GM12878 (cell line): ENCODE measurements around the gene USH1C.

ENCODE experiments used
- POLR2A ChIP-seq: IDR thresholded peaks from 2 replicates; pipeline ENCODE4 v1.6.1; 2011; ENCODE audit warnings: low read depth, mild to moderate bottlenecking, low read length
- POLR2AphosphoS5 ChIP-seq: IDR thresholded peaks from 2 replicates; pipeline ENCODE4 v1.6.1; 2011; ENCODE audit warnings: mild to moderate bottlenecking, low read length, inconsistent platforms
- TF ChIP-seq, protein P1 (sequence below): IDR thresholded peaks from 2 replicates; pipeline ENCODE4 v1.6.1; 2011; ENCODE audit warnings: low read depth, low read length, improper control_type of control experiment, borderline replicate concordance
- TF ChIP-seq, protein P2 (sequence below): fragments of 450-650 bp; formaldehyde crosslinking; IDR thresholded peaks from 2 replicates; pipeline ENCODE4 v1.4.0; 2020; ENCODE audit warnings: mild to moderate bottlenecking, moderate library complexity

DNA sequence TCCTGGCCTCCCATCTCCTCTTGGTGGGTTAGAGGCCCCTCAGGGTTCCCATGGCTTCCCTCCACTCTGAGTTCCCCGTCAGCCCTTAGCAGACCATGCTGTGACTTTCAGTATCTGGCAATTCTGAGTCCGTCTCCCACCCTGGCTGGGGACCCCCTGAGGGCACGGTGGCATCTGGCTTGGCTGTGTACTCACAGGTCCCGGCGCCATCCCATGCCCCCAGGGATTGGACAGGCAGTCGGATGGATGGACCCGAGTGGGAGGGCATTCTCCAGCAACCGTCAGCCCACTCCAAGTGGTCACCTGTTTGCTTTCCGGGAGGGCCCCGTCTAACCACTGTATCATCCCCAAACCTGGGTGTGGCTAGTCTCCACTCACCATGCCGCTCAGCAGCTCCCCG lies 43.5 kb downstream of the USH1C start:
- TF ChIP-seq, protein P1, sequence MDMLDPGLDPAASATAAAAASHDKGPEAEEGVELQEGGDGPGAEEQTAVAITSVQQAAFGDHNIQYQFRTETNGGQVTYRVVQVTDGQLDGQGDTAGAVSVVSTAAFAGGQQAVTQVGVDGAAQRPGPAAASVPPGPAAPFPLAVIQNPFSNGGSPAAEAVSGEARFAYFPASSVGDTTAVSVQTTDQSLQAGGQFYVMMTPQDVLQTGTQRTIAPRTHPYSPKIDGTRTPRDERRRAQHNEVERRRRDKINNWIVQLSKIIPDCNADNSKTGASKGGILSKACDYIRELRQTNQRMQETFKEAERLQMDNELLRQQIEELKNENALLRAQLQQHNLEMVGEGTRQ: no peak
- TF ChIP-seq, protein P2, sequence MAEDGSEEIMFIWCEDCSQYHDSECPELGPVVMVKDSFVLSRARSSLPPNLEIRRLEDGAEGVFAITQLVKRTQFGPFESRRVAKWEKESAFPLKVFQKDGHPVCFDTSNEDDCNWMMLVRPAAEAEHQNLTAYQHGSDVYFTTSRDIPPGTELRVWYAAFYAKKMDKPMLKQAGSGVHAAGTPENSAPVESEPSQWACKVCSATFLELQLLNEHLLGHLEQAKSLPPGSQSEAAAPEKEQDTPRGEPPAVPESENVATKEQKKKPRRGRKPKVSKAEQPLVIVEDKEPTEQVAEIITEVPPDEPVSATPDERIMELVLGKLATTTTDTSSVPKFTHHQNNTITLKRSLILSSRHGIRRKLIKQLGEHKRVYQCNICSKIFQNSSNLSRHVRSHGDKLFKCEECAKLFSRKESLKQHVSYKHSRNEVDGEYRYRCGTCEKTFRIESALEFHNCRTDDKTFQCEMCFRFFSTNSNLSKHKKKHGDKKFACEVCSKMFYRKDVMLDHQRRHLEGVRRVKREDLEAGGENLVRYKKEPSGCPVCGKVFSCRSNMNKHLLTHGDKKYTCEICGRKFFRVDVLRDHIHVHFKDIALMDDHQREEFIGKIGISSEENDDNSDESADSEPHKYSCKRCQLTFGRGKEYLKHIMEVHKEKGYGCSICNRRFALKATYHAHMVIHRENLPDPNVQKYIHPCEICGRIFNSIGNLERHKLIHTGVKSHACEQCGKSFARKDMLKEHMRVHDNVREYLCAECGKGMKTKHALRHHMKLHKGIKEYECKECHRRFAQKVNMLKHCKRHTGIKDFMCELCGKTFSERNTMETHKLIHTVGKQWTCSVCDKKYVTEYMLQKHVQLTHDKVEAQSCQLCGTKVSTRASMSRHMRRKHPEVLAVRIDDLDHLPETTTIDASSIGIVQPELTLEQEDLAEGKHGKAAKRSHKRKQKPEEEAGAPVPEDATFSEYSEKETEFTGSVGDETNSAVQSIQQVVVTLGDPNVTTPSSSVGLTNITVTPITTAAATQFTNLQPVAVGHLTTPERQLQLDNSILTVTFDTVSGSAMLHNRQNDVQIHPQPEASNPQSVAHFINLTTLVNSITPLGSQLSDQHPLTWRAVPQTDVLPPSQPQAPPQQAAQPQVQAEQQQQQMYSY: no peak
- TF ChIP-seq POLR2A (no peak), POLR2AphosphoS5 (no peak)
